Retinal pigment epithelial cell (primary cell): Measurements from ENCODE around the gene OR2F2.

Source experiments
- DNase-seq: peaks from one replicate; pipeline ENCODE4 v3.0.0-alpha.2; 2010; ENCODE audit warnings: low read depth
- H3K4me3 ChIP-seq: 2 replicates; pipeline ENCODE4 v1.5.1; 2011; ENCODE audit warnings: mild to moderate bottlenecking, low read length, control low read depth, moderate library complexity
- CTCF ChIP-seq: conservative IDR thresholded peaks from 2 replicates; pipeline ENCODE4 v1.5.1; 2011; ENCODE audit warnings: low read depth, low read length, control low read depth, inconsistent platforms

The OR2F2 gene

DNA sequence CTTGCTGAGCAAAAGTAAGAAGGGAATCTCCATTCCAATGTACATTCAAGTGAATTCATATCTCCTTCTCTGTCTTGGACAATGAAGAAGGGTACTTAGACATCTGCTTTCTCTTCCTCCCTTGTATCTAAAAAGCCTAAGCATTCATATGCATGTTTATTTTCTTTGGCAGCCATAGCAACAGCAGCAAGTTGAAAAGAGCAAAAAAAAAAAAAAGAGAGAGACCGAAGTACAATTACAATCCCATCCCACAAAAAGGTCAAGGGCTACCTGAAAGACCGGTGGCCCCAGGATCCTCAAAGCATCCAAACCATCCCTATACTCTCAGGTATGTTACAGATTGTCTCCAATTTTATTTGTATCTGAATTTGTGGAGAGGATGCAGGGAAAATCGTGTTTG, 23.7 kb downstream of the OR2F2 start:
- no peak for DNase-seq
- no peak for TF ChIP-seq CTCF
- no peak overlapping the region for H3K4me3 ChIP-seq

- no peak for DNase-seq
- TF ChIP-seq CTCF, result no peak
- no peak overlapping the region for H3K4me3 ChIP-seq
Measured at GRCh38 chr7:143960813-143961610, 26.0 kb downstream of the OR2F2 start.

DNA sequence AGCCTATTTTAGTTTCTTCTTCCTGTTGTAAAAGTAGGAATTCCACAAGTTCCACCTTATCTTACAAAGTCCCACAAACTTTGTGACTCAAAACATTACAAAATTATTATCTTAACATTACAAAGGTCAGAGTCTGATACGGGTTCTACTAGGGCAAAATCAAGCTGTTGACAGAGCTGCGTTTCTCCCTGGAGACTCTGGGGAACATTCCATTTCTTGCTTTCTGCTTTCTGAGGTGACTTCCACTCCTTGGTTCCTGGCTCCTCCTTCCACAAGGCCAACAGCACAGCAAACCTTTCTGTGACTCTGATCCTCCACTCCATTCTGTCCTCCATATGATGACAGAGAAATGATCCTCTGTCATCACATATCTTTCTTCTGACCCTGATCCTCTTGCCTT, 30.2 kb downstream of the OR2F2 start:
- TF ChIP-seq CTCF, result no peak
- no peak overlapping the region for H3K4me3 ChIP-seq
- no peak for DNase-seq

GRCh38 chr7:143967398-143967797, 32.4 kb downstream of the OR2F2 start:
- no peak for TF ChIP-seq CTCF
- DNase-seq, result no peak
- H3K4me3 ChIP-seq, result no peak overlapping the region

DNA sequence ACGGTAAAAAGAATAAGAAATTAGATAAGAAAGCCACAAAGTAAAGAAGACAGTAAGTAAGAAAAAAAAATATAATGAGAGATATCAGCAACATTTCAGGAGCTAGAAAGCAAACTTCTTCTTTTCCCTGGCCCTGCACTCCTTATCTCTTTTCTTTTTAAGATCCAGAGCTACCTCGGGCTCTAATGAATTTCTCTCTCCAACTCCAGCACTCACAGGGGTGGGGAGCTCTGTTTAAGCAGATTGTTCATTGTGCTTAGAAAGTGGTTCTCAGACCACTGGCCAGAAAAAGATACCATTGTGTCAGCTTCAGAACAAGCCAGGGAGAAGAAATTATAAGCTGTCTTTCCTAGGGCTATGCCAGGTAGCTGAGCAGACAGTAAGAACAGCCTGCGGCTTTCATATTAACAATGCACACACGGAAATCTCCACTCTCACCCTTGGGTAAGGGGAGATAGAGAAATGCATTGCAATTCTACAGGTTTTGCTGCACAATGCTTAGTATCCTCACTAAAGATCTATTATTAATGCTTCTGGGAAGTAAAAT, 38.9 kb downstream of the OR2F2 start:
- H3K4me3 ChIP-seq, result no peak overlapping the region
- no peak for DNase-seq
- no peak for TF ChIP-seq CTCF

GRCh38 chr7:143974459-143974858, 39.4 kb downstream of the OR2F2 start:
- H3K4me3 ChIP-seq, result no peak overlapping the region
- DNase-seq, result no peak
- TF ChIP-seq CTCF, result no peak

- no peak overlapping the region for H3K4me3 ChIP-seq
- TF ChIP-seq CTCF, result no peak
- no peak for DNase-seq
Measured at GRCh38 chr7:143975617-143976016, 40.6 kb downstream of the OR2F2 start.
